IPS-NIHi11 (cell line): ENCODE measurements around the gene FSTL4.
"Not testable (repeated sequence)": the region's sequence is repeated elsewhere in the genome, so short reads cannot be mapped to it uniquely, and the experiment has no call there.

Experiments used
- DNase-seq: peaks from one replicate; pipeline ENCODE4 v3.0.0; 2012; ENCODE audit warnings: mixed read lengths, low spot score

FSTL4 gene

DNA sequence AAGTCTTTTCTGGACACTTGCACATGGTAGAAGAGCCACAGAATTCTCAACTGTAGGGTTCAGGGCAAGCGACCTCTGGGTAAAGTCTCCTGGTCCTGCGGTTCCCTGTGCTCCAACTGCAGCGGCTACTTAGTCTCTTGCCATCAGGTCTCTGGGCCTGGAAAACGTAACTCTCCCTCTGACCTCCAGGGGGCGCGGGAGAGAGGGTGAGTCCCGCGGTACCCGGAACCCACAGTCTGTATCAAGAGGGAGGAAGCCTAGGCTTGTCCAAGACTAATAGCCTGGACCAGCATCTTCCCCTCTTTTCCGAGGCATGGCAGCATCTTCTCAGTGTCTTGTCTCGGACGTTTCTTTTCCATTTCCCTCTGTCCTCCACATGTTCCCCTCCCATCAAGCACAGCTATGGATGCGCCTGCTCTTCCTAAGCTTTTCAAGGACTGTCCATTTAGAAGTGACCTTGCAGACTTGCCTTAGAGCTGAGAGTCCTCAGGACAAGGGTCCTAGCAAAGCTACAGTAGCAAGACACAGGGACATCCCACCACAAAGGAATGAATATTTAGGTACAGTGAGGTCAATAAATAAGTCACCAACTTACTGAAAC, 59.3 kb downstream of the FSTL4 start:
- peak; percentile 89 for DNase-seq

DNA sequence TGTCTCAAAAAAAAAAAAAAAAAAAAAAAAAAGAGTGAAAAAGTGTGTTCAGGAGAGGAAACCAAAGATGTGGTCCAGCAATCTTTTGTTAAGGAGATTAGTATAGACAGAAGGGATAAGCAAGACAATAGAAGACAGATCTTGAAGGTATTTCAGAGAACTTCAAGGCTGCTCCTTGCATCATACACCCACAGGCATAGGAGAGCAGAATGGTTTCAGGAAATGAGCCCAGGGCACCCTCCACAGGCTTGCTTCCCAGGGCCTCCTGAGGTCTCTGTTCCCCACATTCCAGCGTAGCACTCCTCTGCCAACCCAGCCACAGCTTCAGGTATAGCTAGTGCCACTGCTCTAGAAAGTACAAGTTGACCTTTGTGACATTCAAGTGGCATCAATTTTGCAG, 65.8 kb downstream of the FSTL4 start:
- no peak for DNase-seq

DNA sequence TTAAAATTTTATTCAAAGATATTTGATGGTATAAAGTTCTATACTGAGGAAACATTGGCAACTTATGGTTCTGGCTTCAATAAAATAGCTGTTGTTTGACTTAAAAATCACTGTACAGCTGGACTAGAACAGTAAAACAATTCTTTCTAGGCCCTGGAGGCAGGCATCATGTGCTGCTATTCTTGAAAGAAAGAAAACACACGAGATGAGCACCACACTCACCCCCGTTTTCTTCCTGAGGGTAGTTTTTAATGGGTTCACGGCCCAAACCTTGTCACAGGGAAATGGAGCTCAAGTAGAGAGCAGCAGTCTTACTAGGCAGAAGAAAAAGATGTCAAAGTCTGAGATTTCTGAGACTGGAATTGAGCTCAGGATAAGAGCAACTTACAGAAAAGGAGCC, 68.0 kb downstream of the FSTL4 start:
- DNase-seq: no peak

DNA sequence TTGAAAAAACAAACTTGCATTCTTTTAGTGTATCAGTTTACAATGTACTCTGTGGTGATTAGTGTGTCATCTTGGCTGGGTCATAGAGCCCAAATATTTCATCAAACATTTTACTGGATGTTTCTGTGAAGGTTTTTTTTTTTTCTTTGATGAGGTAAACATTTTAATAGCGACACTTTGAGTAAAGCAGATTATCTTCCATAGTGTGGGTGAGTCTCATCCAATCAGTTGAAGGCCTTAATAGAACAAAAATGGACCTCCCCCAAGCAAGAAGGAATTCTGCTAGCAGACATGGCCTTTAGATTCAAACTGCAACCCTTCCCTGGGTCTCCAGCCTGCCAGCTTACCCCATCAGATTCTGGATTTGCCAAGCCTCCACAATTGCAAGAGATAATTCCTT, 72.5 kb downstream of the FSTL4 start:
- no peak for DNase-seq

- no peak for DNase-seq
Measured at GRCh38 chr5:133538718-133539117, 73.6 kb downstream of the FSTL4 start.

GRCh38 chr5:133535241-133535929, 77.0 kb downstream of the FSTL4 start:
- DNase-seq: not testable (repeated sequence)

DNA sequence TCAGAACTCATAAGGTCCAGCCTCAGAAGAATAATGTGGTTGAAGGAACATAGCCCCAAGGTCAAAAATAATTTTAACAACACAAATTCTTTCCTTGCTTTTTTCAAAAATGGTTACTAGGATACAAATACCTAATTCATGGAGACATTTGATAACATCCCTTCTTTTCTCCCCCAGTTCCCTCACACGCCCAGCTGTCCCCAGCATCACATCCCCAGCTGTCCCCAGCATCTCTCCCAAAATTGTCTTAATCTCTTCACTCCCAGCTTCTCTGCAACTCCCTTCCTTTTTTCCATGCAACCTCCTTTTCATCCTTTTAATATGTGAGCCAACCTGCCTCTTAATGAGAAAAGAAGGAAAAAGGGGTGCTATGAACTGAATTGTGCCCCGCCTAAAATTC, 77.8 kb downstream of the FSTL4 start:
- no peak for DNase-seq

GRCh38 chr5:133533541-133533940, 78.8 kb downstream of the FSTL4 start:
- DNase-seq: no peak

GRCh38 chr5:133531594-133531993, 80.7 kb downstream of the FSTL4 start:
- DNase-seq: no peak

- no peak for DNase-seq
Measured at GRCh38 chr5:133531178-133531577, 81.2 kb downstream of the FSTL4 start.

- no peak for DNase-seq
Measured at GRCh38 chr5:133530270-133530669, 82.1 kb downstream of the FSTL4 start.

DNA sequence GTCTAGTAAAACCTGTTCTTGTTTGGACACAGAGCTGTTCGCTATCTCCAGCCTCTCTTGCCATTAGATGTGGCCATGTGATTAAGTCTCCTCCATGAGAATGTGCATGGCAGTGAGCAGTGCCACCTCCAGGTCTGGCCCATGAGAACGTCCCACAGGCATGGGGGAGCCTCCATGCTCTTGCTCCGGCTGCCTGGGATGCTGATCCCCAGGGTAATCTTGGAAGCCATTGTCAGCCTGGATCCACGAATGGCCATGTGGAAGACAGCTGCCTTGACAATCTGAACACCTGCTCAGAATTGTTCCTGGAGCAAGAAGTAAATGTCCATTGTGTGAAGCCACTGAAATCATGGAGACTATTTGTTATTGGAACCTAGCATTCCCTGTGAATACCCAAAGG, 83.5 kb downstream of the FSTL4 start:
- no peak for DNase-seq

- DNase-seq: no peak
Measured at GRCh38 chr5:133527311-133527710, 85.0 kb downstream of the FSTL4 start.

- DNase-seq: no peak
Measured at GRCh38 chr5:133526368-133526767, 86.0 kb downstream of the FSTL4 start.

DNA sequence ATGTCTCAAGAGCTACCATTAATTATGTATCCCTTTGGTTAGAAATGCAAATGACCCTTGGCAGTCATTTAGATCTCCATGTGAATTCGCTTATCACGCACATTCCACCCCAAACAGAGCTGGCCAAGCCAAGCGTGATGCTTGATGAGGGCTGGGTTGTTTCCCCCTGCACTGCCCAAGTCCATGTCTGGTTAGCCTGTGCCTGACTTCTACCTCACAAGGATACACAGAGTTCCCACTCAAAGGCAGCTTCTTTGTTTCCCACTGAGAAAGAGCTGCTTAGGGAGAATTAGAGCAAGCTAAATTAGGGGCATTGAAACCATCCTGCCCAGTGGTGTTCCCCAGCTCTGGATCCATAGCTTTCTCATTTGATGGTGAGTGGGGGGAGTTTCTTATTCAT, 87.2 kb downstream of the FSTL4 start:
- DNase-seq: no peak

DNA sequence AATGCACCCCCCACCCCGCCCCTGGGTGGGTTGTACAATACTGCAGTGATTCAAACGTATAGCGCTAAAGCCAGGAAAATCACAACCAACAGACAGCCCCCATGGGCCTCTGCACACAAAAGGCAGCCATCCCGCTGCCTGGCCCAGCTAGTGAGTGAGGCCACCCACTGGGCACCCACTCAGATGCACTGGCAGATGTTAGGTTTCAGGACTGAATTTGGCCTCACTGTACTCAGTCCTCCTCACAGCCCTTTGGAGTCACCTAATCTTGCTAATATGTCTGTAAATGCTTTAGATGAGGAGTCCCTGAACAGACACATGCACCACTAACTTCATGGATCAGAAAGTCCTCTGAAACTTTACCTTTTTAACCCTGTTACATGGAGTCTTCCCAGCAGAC, 87.7 kb downstream of the FSTL4 start:
- DNase-seq: no peak

DNA sequence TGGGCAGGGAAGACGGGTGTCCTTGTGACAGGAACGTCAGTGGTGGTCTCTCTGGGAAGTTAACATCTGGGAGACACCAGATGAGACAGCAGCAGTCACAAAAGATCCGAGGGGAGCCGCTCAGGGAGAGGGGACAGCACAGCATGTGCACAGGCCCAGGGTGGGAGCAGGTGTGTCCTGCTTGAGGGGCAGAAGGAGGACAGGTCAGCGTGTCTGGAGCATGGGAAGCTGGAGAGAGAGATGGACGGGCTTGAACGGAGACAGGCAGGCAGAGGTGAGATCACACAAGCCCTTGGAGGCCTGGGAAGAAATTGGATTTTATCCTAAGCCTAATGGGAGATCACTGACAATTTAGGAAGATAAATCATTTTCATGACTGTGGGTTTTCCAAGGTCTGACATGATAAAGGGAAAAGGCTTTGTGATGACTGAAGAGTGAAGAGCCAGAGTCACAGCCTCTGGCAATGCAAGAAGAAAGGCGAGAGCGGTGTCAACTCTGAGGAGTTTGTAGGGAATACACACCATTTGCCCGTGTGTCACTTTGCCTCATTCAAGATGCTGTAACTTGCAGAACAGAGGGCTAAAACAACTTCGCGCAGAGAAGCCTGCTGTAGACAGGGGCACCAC, 88.3 kb downstream of the FSTL4 start:
- no peak for DNase-seq

DNA sequence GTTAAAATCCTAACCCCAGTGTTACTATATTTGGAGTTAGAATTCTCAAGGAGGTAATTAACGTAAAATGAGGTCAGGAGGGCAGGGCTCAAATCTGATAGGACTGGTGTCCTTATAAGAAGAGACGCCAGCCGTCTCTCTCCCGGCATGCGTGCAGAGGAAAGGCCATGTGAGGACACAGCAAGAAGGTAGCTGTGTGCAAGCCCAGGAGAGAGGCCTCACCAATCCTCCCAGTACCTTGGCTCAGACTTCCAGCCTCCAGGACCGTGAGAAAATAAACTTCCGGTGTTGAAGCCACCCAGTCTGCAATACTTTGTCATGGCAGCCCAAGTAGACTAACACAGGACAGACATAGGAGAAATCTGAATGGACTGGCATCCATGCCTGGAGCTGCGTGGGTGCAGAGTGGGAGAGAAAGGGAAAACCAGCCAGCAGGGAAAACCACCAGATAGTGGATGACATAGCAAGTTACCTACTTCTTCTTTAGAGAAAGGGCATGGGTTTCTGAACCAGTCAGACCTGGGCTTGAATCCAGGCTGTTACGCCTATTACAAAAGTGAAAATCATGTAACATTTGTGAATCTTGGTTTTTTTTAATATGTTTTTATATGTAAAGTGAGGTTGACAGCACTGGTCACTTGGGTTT, 89.2 kb downstream of the FSTL4 start:
- no peak for DNase-seq

DNA sequence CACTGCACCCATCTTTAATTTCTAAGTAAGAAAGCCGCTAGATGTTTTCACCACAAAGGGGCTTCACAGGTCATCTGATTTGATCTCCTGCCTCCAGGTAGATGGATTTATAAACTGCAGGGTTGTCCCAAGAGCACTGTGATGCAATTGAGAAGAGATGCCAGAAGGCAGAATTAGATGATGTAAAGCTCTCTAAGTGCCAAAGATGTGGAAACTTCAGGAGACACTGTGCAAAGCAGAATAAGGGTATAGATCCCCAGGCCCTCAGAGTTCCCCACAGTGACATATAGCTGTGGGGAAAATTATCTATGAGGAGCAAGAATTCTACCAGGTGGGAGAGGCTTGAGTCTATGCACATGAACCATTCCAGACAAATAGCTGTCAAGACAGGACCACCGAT, 90.5 kb downstream of the FSTL4 start:
- DNase-seq: no peak

DNA sequence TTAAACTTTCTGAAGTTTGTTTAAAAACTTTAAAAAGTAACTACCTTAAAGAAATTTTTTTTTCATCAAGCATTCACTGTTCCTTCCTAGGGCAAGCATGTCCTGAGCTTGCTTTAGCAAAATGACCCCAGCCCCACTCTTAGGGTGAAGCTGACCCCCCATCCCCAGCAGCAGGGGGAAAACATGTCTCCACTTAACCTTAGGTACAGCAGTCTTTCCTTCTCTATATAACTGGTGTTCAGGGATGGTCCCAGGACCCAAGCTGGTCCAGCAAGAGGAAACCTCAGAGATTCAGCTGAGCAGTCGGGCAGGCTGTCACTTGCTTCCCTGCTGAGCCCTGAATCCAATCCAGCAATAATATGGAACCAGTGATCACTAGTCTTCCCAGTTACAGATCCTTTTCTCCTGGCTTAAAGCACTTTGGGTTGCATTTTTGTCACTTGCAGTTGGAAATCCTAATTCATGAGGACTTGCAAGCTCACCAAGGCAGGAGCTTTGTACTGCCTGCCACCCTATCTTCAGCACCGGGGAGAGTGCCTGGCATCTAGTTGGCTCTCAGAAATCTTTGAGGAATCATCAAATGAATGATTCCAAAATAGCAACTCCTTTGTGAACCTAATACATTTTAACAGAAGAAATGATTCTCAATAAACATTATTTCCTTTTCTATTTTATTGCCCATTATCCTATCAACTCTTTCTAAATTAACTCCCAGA, 91.2 kb downstream of the FSTL4 start:
- no peak for DNase-seq

DNA sequence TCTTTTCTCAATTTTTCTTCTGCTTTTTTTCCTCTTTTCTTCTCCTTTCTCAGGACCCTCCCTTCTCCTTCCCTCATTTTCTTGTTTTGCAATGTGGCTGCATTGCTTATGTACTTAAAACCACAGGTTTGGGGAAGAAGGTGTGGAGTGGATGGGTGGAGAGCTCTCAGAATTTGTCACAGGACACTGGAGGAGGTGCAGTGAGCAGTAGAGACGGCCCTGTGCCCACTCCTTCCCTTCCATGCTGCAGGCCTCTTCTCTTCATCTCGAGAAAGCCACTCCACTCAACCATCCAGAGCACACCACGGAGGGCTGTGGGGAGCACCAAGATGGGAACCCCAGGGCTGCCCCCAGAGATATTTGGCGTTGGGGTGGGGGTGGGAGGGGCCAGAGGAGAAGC, 92.3 kb downstream of the FSTL4 start:
- no peak for DNase-seq

- no peak for DNase-seq
Measured at GRCh38 chr5:133519191-133519590, 93.2 kb downstream of the FSTL4 start.

DNA sequence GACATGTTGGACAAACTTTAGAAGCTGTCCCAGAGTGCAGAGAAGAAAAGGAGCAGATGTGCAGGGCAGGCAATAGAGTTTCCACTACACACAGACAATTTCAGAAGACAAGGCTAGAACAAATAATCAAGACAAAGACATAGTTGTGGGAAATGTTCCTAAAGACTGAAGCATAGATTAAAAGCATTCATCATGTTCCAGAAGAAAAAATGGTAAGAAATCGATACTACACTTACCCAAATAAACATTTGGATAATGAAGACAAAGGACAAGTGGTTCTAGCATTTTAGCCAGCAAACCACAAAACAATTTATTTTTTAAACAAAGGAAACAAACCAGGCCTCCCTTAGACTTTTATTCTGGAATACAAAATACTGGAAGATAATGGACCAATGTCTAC, 97.9 kb downstream of the FSTL4 start:
- DNase-seq: no peak
